Ovary (tissue), 9 donors: Measurements from ENCODE around the gene CSK. TPM values are rescaled to one million over a fixed set of nuclear protein-coding genes. Genes with fewer than 3 reads are reported as not detected.

Experiments used
- DNase-seq, 5 donors: peaks; one replicate each; pipeline ENCODE4 v3.0.0-alpha.2; 2019 to 2020
- H3K27ac ChIP-seq, 2 donors: fragments of 200-600 bp; one replicate each; pipeline versions ENCODE4 v1.5.1 to v1.8.0; 2019 to 2022
- H3K27me3 ChIP-seq: fragments of 200-600 bp; one replicate; pipeline ENCODE4 v1.8.0; 2022
- H3K36me3 ChIP-seq: fragments of 200-600 bp; sonication (generic); one replicate; pipeline ENCODE4 v1.5.1; 2019
- H3K4me1 ChIP-seq: one replicate; pipeline ENCODE4 v1.8.1; 2013; ENCODE audit warnings: mild to moderate bottlenecking, moderate library complexity; ENCODE audit not compliant: insufficient read depth
- H3K4me3 ChIP-seq: fragments of 200-600 bp; sonication (generic); one replicate; pipeline ENCODE4 v1.5.1; 2017
- H3K9me3 ChIP-seq, 2 donors: fragments of 200-600 bp in 1 of 2; sonication (generic) in 1 of 2; one replicate each; pipeline versions ENCODE4 v1.5.1 to v1.8.1; 2013 to 2019; ENCODE audit warnings: mild to moderate bottlenecking in 1 of 2, moderate library complexity in 1 of 2
- EP300 ChIP-seq: sonication (generic); formaldehyde crosslinking; IDR thresholded peaks from one replicate; pipeline ENCODE4 v1.6.1; 2017; ENCODE audit warnings: antibody characterized with exemption
- POLR2A ChIP-seq: fragments of 450-650 bp; IDR thresholded peaks from one replicate; pipeline ENCODE4 v1.6.1; 2017; ENCODE audit warnings: antibody characterized with exemption, mild to moderate bottlenecking, moderate library complexity
- WGBS, 3 donors: extraction: QIAGEN DNeasy Blood & Tissue Kit in 1 of 3; methylation state at CpG; one replicate each; pipeline versions ENCODE4 v1.1.5 to v1.1.7; 2013 to 2017; 5-methylcytosine and 5-hydroxymethylcytosine counted together
- intact Hi-C, 4 donors: fragments of 100-400 bp; cut with DNase I; formaldehyde crosslinking; loops; one replicate each; pipeline versions ENCODE4 v1.11.0 to v1.15.1; 2022 to 2023
- polyA plus RNA-seq, 2 donors: library from polyadenylated mRNA; stranded (reverse); fragments of 200-250 nt in 1 of 2; fragments of 350-450 nt in 1 of 2; fragmentation: Illumina TruSeq in 1 of 2; extraction: RNeasy Lipid Tissue Mini Kit (QIAGEN cat#74804) in 1 of 2; gene quantifications; one replicate each; pipeline ENCODE4 v1.2.3, GENCODE V29; 2013 to 2014
- total RNA-seq, 7 donors: library from RNA; depleted of rRNA in 2 of 7; stranded (reverse); fragments of >200 nt in 2 of 7; fragmentation: NEBNext Ultra II Directional in 3 of 7; extraction: Animal tissue kit (Norgen Biotek cat#: 25700) in 3 of 7; gene quantifications; one replicate each; pipeline versions ENCODE4 v1.1.0 to v1.2.4, GENCODE V29; 2016 to 2023
- TF ChIP-seq, protein P1 (sequence below), 3 donors: fragments of 450-650 bp in 2 of 3; fragments of 200-600 bp in 1 of 3; IDR thresholded peaks; one replicate each; pipeline versions ENCODE4 v1.5.1 to v1.8.0; 2016 to 2022; ENCODE audit warnings: antibody characterized with exemption in 3 of 3, mild to moderate bottlenecking in 1 of 3
- donor health status: DM: no; HTN: no; CAD: no; lungs with moderate emphysema.
- donor health status: DM: no; HTN: no; CAD: no.
- donor health status: Bipolar disorder and iron deficiency.
- donor health status: DM: yes; HTN: yes; CAD: no.
- donor health status: DM: no; HTN: no; CAD: no.
- donor health status: DM: yes; HTN: yes; CAD: no.

The CSK gene
- total and polyA plus RNA-seq, 9 donors = 9.2 to 49.6 (median 41.1) TPM

GRCh38 chr15:74794970-74795349, 13.1 kb downstream of the CSK start:
- intact Hi-C loops = no loop called here
- 93 to 97% (median 94%) methylated on average over 9 of the region's 9 CpGs for WGBS, 3 donors
- TF ChIP-seq, protein P1, sequence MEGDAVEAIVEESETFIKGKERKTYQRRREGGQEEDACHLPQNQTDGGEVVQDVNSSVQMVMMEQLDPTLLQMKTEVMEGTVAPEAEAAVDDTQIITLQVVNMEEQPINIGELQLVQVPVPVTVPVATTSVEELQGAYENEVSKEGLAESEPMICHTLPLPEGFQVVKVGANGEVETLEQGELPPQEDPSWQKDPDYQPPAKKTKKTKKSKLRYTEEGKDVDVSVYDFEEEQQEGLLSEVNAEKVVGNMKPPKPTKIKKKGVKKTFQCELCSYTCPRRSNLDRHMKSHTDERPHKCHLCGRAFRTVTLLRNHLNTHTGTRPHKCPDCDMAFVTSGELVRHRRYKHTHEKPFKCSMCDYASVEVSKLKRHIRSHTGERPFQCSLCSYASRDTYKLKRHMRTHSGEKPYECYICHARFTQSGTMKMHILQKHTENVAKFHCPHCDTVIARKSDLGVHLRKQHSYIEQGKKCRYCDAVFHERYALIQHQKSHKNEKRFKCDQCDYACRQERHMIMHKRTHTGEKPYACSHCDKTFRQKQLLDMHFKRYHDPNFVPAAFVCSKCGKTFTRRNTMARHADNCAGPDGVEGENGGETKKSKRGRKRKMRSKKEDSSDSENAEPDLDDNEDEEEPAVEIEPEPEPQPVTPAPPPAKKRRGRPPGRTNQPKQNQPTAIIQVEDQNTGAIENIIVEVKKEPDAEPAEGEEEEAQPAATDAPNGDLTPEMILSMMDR (IDR thresholded peaks at IDR 0.05) = no peak
- TF ChIP-seq EP300 (no peak), POLR2A (no peak)
- H3K4me3 ChIP-seq = no peak overlapping the region
- no peaks in the 10 kb centered on the region for H3K36me3 ChIP-seq
- DNase-seq = no peak
- H3K4me1 ChIP-seq = peaks cover 5% of the 10 kb centered on the region
- H3K27ac ChIP-seq = no peak overlapping the region
- no peaks in the 10 kb centered on the region for H3K9me3 ChIP-seq
- H3K27me3 ChIP-seq = no peaks in the 10 kb centered on the region

- TF ChIP-seq POLR2A (no peak), EP300 (no peak)
- TF ChIP-seq, protein P1 (IDR thresholded peaks at IDR 0.05) = no peak
- H3K9me3 ChIP-seq = no peaks in the 10 kb centered on the region
- H3K36me3 ChIP-seq = no peaks in the 10 kb centered on the region
- DNase-seq = no peak
- H3K27ac ChIP-seq = no peak overlapping the region
- WGBS, 3 donors = 90 to 94% (median 93%) methylated on average over 14 of the region's 14 CpGs
- H3K4me1 ChIP-seq = peaks cover 1% of the 10 kb centered on the region
- H3K27me3 ChIP-seq = no peaks in the 10 kb centered on the region
- intact Hi-C loops = no loop called here
- no peak overlapping the region for H3K4me3 ChIP-seq
Observed at GRCh38 chr15:74795966-74796625, 14.2 kb downstream of the CSK start.

DNA sequence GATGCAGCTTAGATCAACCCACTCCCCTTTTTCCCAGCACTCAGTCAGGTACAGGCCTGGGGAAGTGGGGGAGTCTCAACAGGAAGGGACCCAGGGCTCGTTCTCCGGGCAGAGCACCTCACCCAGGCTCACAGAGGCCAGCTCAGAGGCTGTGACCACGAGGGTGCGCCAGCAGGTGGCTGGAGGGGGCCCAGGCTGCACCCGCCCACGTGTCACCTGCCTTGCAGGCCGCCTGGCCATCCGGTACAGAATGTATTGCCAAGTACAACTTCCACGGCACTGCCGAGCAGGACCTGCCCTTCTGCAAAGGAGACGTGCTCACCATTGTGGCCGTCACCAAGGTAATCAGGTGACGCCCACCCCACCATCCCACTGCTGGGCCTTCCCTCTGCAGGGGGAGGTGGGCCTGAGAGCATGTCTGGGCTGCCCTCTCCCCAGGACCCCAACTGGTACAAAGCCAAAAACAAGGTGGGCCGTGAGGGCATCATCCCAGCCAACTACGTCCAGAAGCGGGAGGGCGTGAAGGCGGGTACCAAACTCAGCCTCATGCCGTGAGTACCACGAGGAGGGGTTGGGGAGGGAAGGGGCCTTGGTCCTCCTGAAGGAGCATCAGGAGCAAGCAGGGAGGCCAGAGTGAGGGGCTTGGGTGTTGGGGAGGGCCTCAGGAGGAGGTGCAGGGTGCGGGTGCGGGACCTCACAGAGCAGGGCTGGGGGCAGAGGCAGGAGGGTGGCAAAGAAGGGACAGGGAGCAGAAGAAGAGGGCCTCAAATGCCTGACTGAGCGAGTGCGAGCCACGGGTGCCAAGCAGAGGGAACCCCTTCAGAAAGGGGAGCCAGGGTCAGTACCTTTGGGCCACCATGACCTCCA, 16.7 kb downstream of the CSK start:
- Histone ChIP-seq H3K27me3 (no peaks in the 10 kb centered on the region), H3K9me3 (no peaks in the 10 kb centered on the region), H3K4me1 (no peaks in the 10 kb centered on the region), H3K36me3 (no peaks in the 10 kb centered on the region), H3K27ac (no peak overlapping the region), H3K4me3 (no peak overlapping the region)
- 83 to 86% (median 85%) methylated on average over 17 to 25 of the region's 25 CpGs for WGBS, 3 donors
- DNase-seq = no peak
- TF ChIP-seq POLR2A = no peak
- intact Hi-C loops = no loop called here

GRCh38 chr15:74799255-74799855, 17.5 kb downstream of the CSK start:
- TF ChIP-seq, protein P1 (IDR thresholded peaks at IDR 0.05) = no peak
- no peak for TF ChIP-seq EP300
- no peaks in the 10 kb centered on the region for H3K27me3 ChIP-seq
- intact Hi-C loops = no loop called here
- H3K9me3 ChIP-seq = no peaks in the 10 kb centered on the region
- no peaks in the 10 kb centered on the region for H3K36me3 ChIP-seq
- DNase-seq = no peak
- no peaks in the 10 kb centered on the region for H3K4me1 ChIP-seq
- H3K4me3 ChIP-seq = no peak overlapping the region
- H3K27ac ChIP-seq = no peak overlapping the region
- WGBS, 3 donors = 81 to 87% (median 84%) methylated on average over 15 to 16 of the region's 16 CpGs
